BJ (cell line): ENCODE measurements around the gene ZC3H12A. TPM values are rescaled to one million over a fixed set of nuclear protein-coding genes. Genes with fewer than 3 reads are reported as not detected.
"Not testable (repeated sequence)": the region's sequence is repeated elsewhere in the genome, so short reads cannot be mapped to it uniquely, and the experiment has no call there.

Experiments
- CTCF ChIA-PET: fragments of 350-600 bp; formaldehyde crosslinking; extraction: SDS; loops from one replicate; lab custom pipeline; 2021; ENCODE audit warnings: antibody characterized with exemption, inconsistent platforms; lab: Yijun Ruan, JAX
- POLR2A ChIA-PET: fragments of 300-600 bp; sonication (Branson Sonifier 250); formaldehyde crosslinking; extraction: SDS; loops from one replicate; lab custom pipeline; 2021; ENCODE audit warnings: antibody characterized with exemption; lab: Charles Lee
- DNase-seq: peaks from one replicate; pipeline ENCODE4 v3.0.0-alpha.2; 2011; ENCODE audit warnings: low read depth
- H3K27me3 ChIP-seq: 2 replicates; pipeline ENCODE4 v1.6.0; 2011; ENCODE audit warnings: low read length; ENCODE audit not compliant: control insufficient read depth, insufficient read depth
- H3K36me3 ChIP-seq: 2 replicates; pipeline ENCODE4 v1.5.1; 2011; ENCODE audit warnings: low read length; ENCODE audit not compliant: control insufficient read depth, insufficient read depth
- H3K4me3 ChIP-seq: 2 replicates; pipeline ENCODE4 v1.5.1; 2011; ENCODE audit warnings: low read depth, mild to moderate bottlenecking, control low read depth, low read length
- CTCF ChIP-seq: IDR thresholded peaks from 2 replicates; pipeline ENCODE4 v1.5.1; 2011; ENCODE audit warnings: low read depth, mild to moderate bottlenecking, control low read depth, inconsistent platforms, low read length, moderate library complexity; ENCODE audit not compliant: insufficient read depth
- polyA plus RNA-seq: library from polyadenylated mRNA; depleted of rRNA; stranded (reverse); fragments of >200 nt; gene quantifications from 2 replicates; pipeline ENCODE4 v1.2.3, GENCODE V29; 2011

Gene ZC3H12A
- polyA plus RNA-seq, 1 experiment, result 8.9 TPM

DNA sequence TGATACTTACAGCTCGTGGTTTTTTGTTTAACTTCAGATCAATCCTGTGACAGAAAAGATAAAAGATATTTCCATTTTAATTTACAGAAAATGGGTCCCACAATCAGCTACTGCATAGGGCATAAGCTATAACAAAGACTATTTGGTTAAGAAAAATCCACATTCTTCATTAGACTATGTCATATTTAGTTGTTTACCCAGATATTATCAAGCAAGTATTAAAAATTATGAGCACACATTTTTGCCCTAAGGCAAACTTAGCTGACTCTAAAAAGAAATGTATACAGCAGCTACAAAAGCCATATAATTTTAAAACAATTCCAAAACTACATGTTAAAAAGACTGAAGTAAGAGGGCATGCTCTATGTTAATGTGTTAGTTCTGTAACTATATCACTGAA is 21.5 kb downstream of the ZC3H12A start:
- CTCF ChIA-PET, result interaction anchor here (0.8 to 5.9 kb wide), 7 partner anchors 9 to 186 kb away, joined by 4 to 50 read pairs (median 5); partner anchors contain the start of gene MEAF6
- TF ChIP-seq CTCF, result no peak
- DNase-seq, result no peak
- Histone ChIP-seq H3K27me3 (no peaks in the 10 kb centered on the region), H3K4me3 (no peak overlapping the region), H3K36me3 (peaks cover 4% of the 10 kb centered on the region)
- POLR2A ChIA-PET, result no interaction called here

- Histone ChIP-seq H3K4me3 (no peak overlapping the region), H3K27me3 (no peaks in the 10 kb centered on the region), H3K36me3 (peaks cover 4% of the 10 kb centered on the region)
- ChIA-PET CTCF (interaction anchor here (1.1 to 5.9 kb wide), 5 partner anchors 9 to 19 kb away, joined by 3 to 50 read pairs (median 4); partner anchors contain the start of gene MEAF6), POLR2A (no interaction called here)
- DNase-seq, result no peak
- no peak for TF ChIP-seq CTCF
Observed at GRCh38 chr1:37497832-37498231, 23.5 kb downstream of the ZC3H12A start.

DNA sequence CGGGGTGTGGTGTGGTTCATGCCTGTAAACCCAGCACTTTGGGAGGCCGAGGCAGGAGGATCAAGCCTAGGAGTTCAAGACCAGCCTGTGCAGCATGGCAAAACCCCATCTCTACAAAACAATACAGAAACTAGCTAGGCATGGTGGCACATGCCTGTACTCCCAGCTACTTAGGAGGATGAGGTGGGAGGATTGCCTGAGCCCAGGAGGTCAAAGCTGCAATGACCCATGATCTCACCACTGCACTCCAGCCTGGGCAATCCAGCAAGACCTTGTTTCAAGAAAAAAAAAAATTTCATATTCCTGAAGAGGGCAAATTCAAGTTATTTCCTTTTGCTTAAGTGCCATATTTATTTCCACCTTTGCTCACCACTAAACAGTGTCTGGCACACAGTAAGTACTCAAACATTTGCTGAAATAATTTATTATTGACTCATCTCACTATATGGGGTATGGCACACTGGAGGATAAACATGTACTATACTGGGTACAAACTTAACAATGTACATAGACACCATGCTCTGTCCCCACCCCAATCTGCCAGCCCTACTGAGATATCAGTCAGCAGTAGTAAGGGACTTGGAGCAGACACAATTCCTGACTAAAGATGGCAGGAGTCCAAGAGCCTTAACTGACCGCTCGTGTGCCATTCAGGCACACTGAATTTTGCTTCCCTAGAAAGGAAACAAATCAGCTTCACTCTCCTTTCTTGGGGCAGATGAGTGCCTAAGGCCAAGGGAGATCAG is 24.7 kb downstream of the ZC3H12A start:
- Histone ChIP-seq H3K4me3 (no peak overlapping the region), H3K36me3 (peaks cover 4% of the 10 kb centered on the region; the same call in 1 of the 2 replicates), H3K27me3 (no peaks in the 10 kb centered on the region)
- no peak for TF ChIP-seq CTCF
- ChIA-PET CTCF (interaction anchor here (0.6 to 5.9 kb wide), 7 partner anchors 7 to 104 kb away, joined by 3 to 50 read pairs (median 5); partner anchors contain the start of gene MEAF6), POLR2A (no interaction called here)
- DNase-seq, result no peak

DNA sequence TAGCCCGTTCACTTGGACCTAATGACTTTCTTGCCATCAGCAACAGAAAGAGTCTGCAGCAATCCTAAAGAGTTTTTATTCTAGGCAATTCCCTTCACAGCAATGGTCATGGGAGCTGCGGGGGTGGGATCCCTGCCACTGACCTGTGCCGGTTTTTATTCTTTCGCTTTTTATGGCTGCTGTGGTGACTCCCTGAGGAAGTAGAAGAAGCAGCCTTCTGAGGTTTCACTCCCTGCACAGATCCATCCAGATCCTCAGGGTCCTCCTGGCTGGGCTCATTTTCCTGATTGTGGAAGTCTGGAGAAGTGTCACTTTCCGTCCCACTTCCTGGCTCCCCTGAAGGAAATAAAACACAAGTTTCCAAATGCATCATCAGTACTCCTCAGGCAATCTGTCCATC is 27.3 kb downstream of the ZC3H12A start:
- CTCF ChIA-PET, result interaction anchor here (1.3 kb wide), 1 partner anchor 13 kb away, joined by 5 read pairs; the partner anchor contains the start of gene MEAF6
- no peak for TF ChIP-seq CTCF
- POLR2A ChIA-PET, result no interaction called here
- Histone ChIP-seq H3K36me3 (peaks cover 6% of the 10 kb centered on the region), H3K4me3 (no peak overlapping the region), H3K27me3 (no peaks in the 10 kb centered on the region)
- no peak for DNase-seq

DNA sequence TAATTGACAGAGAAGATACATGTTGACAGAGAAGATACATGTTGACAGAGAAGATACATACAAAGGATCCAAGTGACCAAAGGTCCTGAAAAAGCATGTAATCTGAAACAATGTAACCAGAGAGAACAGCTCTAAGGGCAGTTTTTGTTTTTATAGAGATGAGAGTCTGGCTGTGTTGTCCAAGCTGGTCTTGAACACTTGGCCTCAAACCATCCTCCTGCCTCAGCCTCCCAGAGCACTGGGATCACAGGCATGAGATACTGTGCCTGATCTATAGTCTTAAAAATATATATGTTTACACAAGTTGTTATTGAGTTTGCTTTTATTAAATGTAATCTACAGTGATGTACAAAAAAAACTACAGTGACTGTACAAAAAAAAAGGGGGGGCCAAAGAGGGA is 27.7 kb downstream of the ZC3H12A start:
- POLR2A ChIA-PET, result no interaction called here
- CTCF ChIA-PET, result interaction anchor here (2.3 kb wide), 1 partner anchor 15 kb away, joined by 10 read pairs; no protein-coding TSS in a partner anchor
- Histone ChIP-seq H3K27me3 (no peaks in the 10 kb centered on the region), H3K4me3 (no peak overlapping the region), H3K36me3 (peaks cover 7% of the 10 kb centered on the region)
- no peak for DNase-seq
- no peak for TF ChIP-seq CTCF

GRCh38 chr1:37502791-37503190 is 28.4 kb downstream of the ZC3H12A start:
- POLR2A ChIA-PET, result not testable (repeated sequence)

More at GRCh38 chr1:37502791-37503190, 28.4 kb downstream of the ZC3H12A start:
- DNase-seq, H3K4me3 ChIP-seq, H3K27me3 ChIP-seq, H3K36me3 ChIP-seq: not testable (repeated sequence)
- CTCF ChIA-PET, result interaction anchor here (1.2 to 2.3 kb wide), 2 partner anchors 16 to 48 kb away, joined by 3 to 10 read pairs; no protein-coding TSS in a partner anchor
